Lower leg skin (tissue), 4 donors: ENCODE data around the gene COX7A2. TPM values are rescaled to one million over a fixed set of nuclear protein-coding genes. Genes with fewer than 3 reads are reported as not detected.

Source experiments
- DNase-seq, 2 donors: peaks; one replicate each; pipeline ENCODE4 v3.0.0-alpha.2; 2019; ENCODE audit warnings: low spot score in 2 of 2
- H3K4me3 ChIP-seq: fragments of 200-600 bp; sonication (generic); 2 replicates; pipeline ENCODE4 v1.5.1; 2017; ENCODE audit warnings: mild to moderate bottlenecking, low read depth; ENCODE audit not compliant: poor library complexity, severe bottlenecking
- POLR2A ChIP-seq, 2 donors: fragments of 450-650 bp; IDR thresholded peaks; one replicate each; pipeline ENCODE4 v1.6.1; 2016 to 2017; ENCODE audit warnings: antibody characterized with exemption in 2 of 2, mild to moderate bottlenecking in 1 of 2, moderate library complexity in 1 of 2
- WGBS, 2 donors: methylation state at CpG; one replicate each; pipeline ENCODE4 v1.1.5; 2018; 5-methylcytosine and 5-hydroxymethylcytosine counted together
- intact Hi-C: fragments of 100-400 bp; cut with DNase I; formaldehyde crosslinking; loops from one replicate; pipeline ENCODE4 v1.15.0; 2023; ENCODE audit warnings: low total_unique reads
- total RNA-seq, 4 donors: library from RNA; depleted of rRNA; stranded (reverse); fragments of >200 nt; gene quantifications; one replicate each; pipeline ENCODE4 v1.1.0, GENCODE V29; 2016
- TF ChIP-seq, protein P1 (sequence below), 3 donors: fragments of 450-650 bp; IDR thresholded peaks; one replicate each; pipeline ENCODE4 v1.5.1; 2016; ENCODE audit warnings: antibody characterized with exemption in 3 of 3, mild to moderate bottlenecking in 3 of 3, moderate library complexity in 2 of 3

COX7A2 gene
- total RNA-seq, 4 donors from 2014 or later = 90.2 to 517 (median 146) TPM

DNA sequence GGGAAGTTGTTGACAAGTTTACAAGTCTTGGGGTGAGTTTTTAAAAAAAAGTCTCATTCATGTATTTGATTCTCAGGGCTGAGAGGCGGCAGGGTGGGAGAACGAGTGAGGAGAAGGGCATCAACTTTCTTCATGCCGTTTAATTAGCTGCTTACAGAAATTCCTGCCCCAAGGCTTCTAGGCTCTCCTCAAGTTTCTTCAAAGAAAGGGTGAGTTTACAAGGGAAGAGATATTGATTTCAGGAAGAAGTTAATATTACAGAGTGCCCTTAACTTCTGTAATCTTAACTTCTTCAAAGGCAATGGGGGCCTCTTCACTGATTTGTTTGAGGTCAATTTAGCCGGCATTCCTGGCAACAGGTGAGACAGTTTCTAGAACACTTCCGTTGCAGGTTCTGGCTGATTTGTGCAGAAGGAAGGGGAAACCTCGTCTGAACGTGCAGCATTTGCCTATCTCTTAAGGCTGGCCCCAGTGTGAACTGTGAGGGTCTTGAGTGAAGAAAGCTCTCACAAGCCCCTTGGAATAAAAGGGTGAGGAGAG, 34.3 kb downstream of the COX7A2 start:
- TF ChIP-seq, protein P1, sequence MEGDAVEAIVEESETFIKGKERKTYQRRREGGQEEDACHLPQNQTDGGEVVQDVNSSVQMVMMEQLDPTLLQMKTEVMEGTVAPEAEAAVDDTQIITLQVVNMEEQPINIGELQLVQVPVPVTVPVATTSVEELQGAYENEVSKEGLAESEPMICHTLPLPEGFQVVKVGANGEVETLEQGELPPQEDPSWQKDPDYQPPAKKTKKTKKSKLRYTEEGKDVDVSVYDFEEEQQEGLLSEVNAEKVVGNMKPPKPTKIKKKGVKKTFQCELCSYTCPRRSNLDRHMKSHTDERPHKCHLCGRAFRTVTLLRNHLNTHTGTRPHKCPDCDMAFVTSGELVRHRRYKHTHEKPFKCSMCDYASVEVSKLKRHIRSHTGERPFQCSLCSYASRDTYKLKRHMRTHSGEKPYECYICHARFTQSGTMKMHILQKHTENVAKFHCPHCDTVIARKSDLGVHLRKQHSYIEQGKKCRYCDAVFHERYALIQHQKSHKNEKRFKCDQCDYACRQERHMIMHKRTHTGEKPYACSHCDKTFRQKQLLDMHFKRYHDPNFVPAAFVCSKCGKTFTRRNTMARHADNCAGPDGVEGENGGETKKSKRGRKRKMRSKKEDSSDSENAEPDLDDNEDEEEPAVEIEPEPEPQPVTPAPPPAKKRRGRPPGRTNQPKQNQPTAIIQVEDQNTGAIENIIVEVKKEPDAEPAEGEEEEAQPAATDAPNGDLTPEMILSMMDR (IDR thresholded peaks at IDR 0.05) = no peak
- no peak for TF ChIP-seq POLR2A (IDR thresholded peaks at IDR 0.05)
- no peak for DNase-seq
- 33 to 35% methylated on average over 7 of the region's 7 CpGs for WGBS, 2 donors
- no peak overlapping the region for H3K4me3 ChIP-seq
- intact Hi-C loops = loop anchor here (5.0 to 10.0 kb wide), 3 partner anchors 794 to 1472 kb away; no protein-coding TSS in a partner anchor

DNA sequence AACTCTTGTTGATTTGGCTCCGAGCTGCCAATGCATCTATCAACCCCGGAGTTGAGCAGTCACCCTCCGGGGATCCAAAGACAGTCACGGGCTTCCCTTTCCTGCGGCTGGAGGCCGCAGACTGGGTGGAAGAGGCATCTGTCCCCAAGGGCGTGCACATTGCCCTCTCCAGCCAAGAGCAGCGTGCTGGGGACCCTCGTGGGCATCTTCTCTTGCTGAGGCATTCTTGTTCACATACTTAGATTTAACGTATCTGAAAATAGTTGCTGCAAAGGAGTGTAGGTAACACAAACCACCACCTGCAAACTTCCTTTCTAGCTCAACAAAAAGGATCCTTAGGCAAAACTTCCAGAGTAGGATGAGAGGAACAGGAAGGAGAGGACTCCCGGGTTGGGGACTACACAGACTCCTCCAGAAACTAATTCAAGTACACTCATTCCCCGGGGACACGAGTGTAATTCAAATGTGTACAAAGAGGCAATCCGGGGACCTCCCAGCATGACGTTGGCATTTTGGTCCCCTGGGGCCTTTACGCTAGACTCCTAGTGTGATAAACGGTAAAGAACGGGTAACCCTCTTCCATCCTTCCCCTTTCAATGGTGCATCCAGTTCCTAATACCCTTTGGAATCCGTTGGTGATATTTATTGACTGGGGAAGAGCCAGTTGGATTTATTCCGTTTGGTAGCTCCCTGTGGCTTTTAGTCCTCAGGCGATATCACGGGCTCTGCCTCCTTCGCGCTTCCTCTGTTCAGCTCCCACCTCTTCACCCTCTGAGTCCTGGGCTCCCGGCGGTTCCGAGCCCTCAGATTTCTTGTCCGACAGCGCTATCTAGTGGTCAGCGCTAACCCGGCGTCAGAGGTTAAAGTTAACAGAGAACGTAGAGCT, 35.1 kb downstream of the COX7A2 start:
- intact Hi-C loops = loop anchor here (5.0 to 10.0 kb wide), 3 partner anchors 794 to 1471 kb away; no protein-coding TSS in a partner anchor
- WGBS, 2 donors = 7 to 13% methylated on average over 33 of the region's 33 CpGs
- H3K4me3 ChIP-seq = no peak overlapping the region
- DNase-seq = peak; percentile 86 to 98
- TF ChIP-seq, protein P1 (IDR thresholded peaks at IDR 0.05) = peak in 1 of 3 donors; percentile 69
- TF ChIP-seq POLR2A (IDR thresholded peaks at IDR 0.05) = no peak

DNA sequence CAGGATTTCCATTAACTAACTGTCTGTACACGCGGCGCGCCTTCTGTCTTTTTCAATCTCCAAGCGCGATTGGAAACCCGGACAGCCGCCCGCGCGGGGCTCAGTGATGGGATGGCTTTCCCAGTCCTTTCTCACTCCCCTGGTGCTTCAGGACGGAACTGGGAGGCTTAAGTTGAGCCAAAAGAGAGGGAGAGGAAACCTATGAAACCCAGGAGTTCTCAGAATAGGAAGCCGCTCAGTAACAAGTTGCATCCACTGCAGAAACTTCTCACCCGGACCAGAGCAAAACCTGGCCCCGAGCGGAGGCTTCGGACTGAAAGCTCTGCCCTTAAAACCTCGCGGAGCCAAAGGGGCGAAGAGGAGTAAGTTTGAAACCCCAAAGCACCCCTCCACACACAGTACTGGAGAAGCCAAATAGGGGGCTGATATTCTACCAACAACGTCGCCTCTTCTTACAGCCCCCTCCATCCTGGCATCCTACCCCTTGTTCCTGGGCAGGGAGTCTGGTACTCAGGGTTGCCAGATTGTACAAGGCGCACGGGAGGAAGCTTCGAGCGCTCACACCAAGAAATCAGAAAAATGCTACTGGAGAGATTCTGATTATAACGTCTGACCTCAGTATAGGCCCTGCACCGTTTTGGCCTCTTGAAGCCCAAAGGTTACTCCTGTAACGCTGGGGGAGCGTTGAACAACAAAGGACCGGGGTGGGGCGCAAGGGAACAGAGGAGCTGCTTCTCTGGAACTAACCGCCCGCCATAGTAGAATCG, 36.8 kb downstream of the COX7A2 start:
- TF ChIP-seq, protein P1 (IDR thresholded peaks at IDR 0.05) = no peak
- TF ChIP-seq POLR2A (IDR thresholded peaks at IDR 0.05) = no peak
- peak in 1 of 2 donors; percentile 90 for DNase-seq
- intact Hi-C loops = loop anchor here (5.0 to 10.0 kb wide), 3 partner anchors 792 to 1469 kb away; no protein-coding TSS in a partner anchor

DNA sequence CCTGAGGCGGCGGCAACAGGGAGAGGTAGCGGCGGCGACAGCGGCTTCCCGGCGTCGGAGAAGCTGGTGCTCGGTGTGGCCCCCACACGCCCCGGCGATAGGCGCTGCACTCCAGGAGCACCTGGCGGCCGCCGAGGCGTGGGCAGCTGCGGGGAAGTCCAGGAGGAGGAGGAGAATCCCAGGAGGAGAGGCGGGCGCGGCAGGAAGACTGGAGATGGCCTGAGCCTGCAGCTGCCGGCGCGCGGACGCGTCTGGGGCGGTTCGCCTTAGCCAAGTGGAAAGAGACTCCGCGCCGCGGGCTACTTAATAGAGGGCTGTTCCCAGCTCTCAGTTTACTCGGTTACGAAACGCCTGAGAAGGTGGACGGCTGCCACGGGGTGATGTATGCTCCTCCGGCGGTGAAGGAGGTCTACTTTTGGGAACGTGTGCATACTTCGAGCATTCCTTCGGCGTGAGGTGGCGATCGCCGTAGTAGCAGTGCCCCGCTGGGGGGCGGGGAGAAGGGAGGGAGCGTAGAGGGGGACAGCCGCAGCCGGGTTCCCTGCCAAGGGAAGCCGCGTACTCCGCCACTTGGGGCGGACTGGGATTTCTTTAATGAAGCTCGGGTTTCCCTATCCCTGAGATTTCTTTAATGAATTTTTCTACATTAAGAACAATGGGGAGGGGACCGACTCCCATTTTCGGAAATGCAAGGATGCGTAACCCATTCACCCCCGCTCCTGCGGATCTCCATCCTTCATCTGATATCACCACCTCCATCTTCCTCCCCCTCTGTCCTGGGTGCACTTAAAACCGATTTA, 37.6 kb downstream of the COX7A2 start, which contains the start of gene COL12A1:
Gene COL12A1 (minus strand): TSS at position 278 of the 800 bp plus-strand sequence. CDS start 3,261 bp downstream, outside the sequence.
- peak; percentile 95 to 99 for DNase-seq
- TF ChIP-seq, protein P1 (IDR thresholded peaks at IDR 0.05) = no peak
- TF ChIP-seq POLR2A (IDR thresholded peaks at IDR 0.05) = no peak
- 0 to 2% methylated on average over 58 to 64 of the region's 64 CpGs for WGBS, 2 donors
- intact Hi-C loops = loop anchor here (2.0 to 10.0 kb wide), 4 partner anchors 791 to 1469 kb away; no protein-coding TSS in a partner anchor
- H3K4me3 ChIP-seq = peak within 1 kb of the TSS; percentile 55

More for the DNA sequence above, 36.8 kb downstream of the COX7A2 start:
- WGBS, 2 donors = 31 to 38% methylated on average over 35 of the region's 35 CpGs
- no peak overlapping the region for H3K4me3 ChIP-seq
